PC-3 (cell line): ENCODE results near the gene PHKB. TPM values are rescaled to one million over a fixed set of nuclear protein-coding genes. Genes with fewer than 3 reads are reported as not detected.

Experiments
- ATAC-seq: fragments of 200-7000 bp; cut with Tn5 transposase; 2 replicates; pipeline ENCODE4 v1.9.1; 2020; ENCODE audit warnings: mild to moderate bottlenecking, moderate library complexity
- BruUV-seq: library from RNA; stranded (reverse); fragments of 400-500 nt; replicated peaks from 2 replicates; lab custom pipeline; 2021; lab: Mats Ljungman, UMichigan
- CTCF ChIA-PET: fragments of 300-600 bp; sonication (Branson Sonifier 250); formaldehyde crosslinking; loops from one replicate; lab custom pipeline; 2022; ENCODE audit warnings: antibody characterized with exemption; lab: Charles Lee
- POLR2A ChIA-PET: fragments of 300-600 bp; sonication (Branson Sonifier 250); formaldehyde crosslinking; loops from one replicate; lab custom pipeline; 2022; ENCODE audit warnings: antibody characterized with exemption; ENCODE audit not compliant: unreplicated experiment; lab: Charles Lee
- DNase-seq: peaks from one replicate; pipeline ENCODE4 v3.0.0-alpha.2; 2015
- H2AFZ ChIP-seq: fragments of 300-600 bp; sonication (generic); 2 replicates; pipeline ENCODE4 v1.6.0; 2016; ENCODE audit warnings: antibody characterized with exemption, low read length
- H3F3A ChIP-seq: fragments of 300-600 bp; sonication (generic); one replicate; pipeline ENCODE4 v1.6.0; 2017; ENCODE audit warnings: antibody characterized with exemption, low read length, control low read depth, mild to moderate bottlenecking; ENCODE audit not compliant: unreplicated experiment
- H3K27ac ChIP-seq: fragments of 300-600 bp; sonication (generic); 2 replicates; pipeline ENCODE4 v1.5.1; 2016; ENCODE audit warnings: mild to moderate bottlenecking, low read length
- H3K27me3 ChIP-seq: fragments of 300-600 bp; sonication (generic); 2 replicates; pipeline ENCODE4 v1.6.1; 2016; ENCODE audit warnings: low read length, mixed read lengths
- H3K36me3 ChIP-seq: fragments of 300-600 bp; sonication (generic); 2 replicates; pipeline ENCODE4 v1.6.1; 2016; ENCODE audit warnings: low read depth, mixed run types, low read length, mixed read lengths
- H3K4me1 ChIP-seq: fragments of 300-600 bp; sonication (generic); 2 replicates; pipeline ENCODE4 v1.5.1; 2016; ENCODE audit warnings: low read length; ENCODE audit not compliant: insufficient read depth
- H3K4me2 ChIP-seq: fragments of 300-600 bp; sonication (generic); 2 replicates; pipeline ENCODE4 v1.6.0; 2016; ENCODE audit warnings: low read length
- H3K4me3 ChIP-seq: fragments of 300-600 bp; sonication (generic); 2 replicates; pipeline ENCODE4 v1.5.1; 2016; ENCODE audit warnings: mild to moderate bottlenecking, low read length, mixed read lengths
- H3K79me2 ChIP-seq: fragments of 300-600 bp; sonication (generic); 2 replicates; pipeline ENCODE4 v1.6.1; 2017; ENCODE audit warnings: low read length, mixed read lengths
- H3K9ac ChIP-seq: fragments of 300-600 bp; sonication (generic); 2 replicates; pipeline ENCODE4 v1.6.0; 2016; ENCODE audit warnings: mild to moderate bottlenecking, low read length
- H3K9me2 ChIP-seq: fragments of 300-600 bp; sonication (generic); replicated peaks from 2 replicates; pipeline ENCODE4 v1.6.1; 2016; ENCODE audit warnings: mixed run types, low read length, mixed read lengths
- H3K9me3 ChIP-seq: fragments of 300-600 bp; sonication (generic); 2 replicates; pipeline ENCODE4 v1.6.1; 2016; ENCODE audit warnings: low read length, mixed read lengths
- H4K20me1 ChIP-seq: fragments of 300-600 bp; sonication (generic); 2 replicates; pipeline ENCODE4 v1.6.1; 2016; ENCODE audit warnings: low read length, mixed read lengths
- EZH2 ChIP-seq: fragments of 300-600 bp; sonication (generic); IDR thresholded peaks from one replicate; pipeline ENCODE4 v1.6.1; 2017; ENCODE audit warnings: antibody characterized with exemption, mild to moderate bottlenecking, low read length; ENCODE audit not compliant: unreplicated experiment
- EZH2phosphoT487 ChIP-seq: fragments of 300-600 bp; sonication (generic); IDR thresholded peaks from 2 replicates; pipeline ENCODE4 v1.6.1; 2018; ENCODE audit warnings: mild to moderate bottlenecking, antibody characterized with exemption, low read length, borderline replicate concordance
- intact Hi-C: fragments of 100-400 bp; cut with micrococcal nuclease; formaldehyde crosslinking; loops from 2 replicates; pipeline ENCODE4 v1.9.0; 2023
- total RNA-seq: library from RNA; depleted of rRNA; stranded (reverse); fragments of >200 nt; gene quantifications from 2 replicates; pipeline ENCODE4 v1.2.3, GENCODE V29; 2014
- TF ChIP-seq, protein P1 (sequence below): fragments of 300-600 bp; sonication (generic); conservative IDR thresholded peaks from 2 replicates; pipeline ENCODE4 v1.5.1; 2017; ENCODE audit warnings: antibody characterized with exemption, low read depth, mild to moderate bottlenecking, low read length

PHKB gene
- total RNA-seq, 1 experiment from 2014 or later: 31.8 TPM

DNA sequence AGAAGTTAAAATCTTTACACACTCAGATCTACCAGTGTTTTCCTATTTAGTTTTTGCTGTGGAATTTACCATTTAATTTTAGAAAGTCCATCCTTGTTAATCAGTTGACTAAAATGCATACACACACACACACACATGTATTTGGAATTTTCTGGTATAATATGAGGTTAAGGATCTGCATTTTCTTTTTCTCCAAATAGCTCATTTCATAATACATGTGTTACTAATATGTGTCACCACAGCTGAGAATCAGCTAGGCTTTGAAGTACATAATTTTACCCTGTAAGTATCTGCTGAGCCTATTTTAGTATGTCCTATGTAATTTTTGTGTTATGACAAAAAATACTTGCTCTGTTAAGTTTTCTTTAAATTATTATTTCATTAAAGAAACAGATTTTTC is 143.2 kb downstream of the PHKB start:
- Histone ChIP-seq H3K27ac (no peak overlapping the region), H3K79me2 (no peaks in the 10 kb centered on the region), H3K4me3 (no peak overlapping the region), H3K9ac (no peak overlapping the region), H3K9me3 (no peaks in the 10 kb centered on the region), H3K9me2 (no peaks in the 10 kb centered on the region), H2AFZ (no peak overlapping the region), H3K4me2 (no peak overlapping the region), H3K27me3 (no peaks in the 10 kb centered on the region), H3F3A (no peaks in the 10 kb centered on the region), H3K4me1 (no peaks in the 10 kb centered on the region), H4K20me1 (no peaks in the 10 kb centered on the region), H3K36me3 (no peaks in the 10 kb centered on the region)
- TF ChIP-seq EZH2 (no peak), EZH2phosphoT487 (no peak)
- TF ChIP-seq, protein P1, sequence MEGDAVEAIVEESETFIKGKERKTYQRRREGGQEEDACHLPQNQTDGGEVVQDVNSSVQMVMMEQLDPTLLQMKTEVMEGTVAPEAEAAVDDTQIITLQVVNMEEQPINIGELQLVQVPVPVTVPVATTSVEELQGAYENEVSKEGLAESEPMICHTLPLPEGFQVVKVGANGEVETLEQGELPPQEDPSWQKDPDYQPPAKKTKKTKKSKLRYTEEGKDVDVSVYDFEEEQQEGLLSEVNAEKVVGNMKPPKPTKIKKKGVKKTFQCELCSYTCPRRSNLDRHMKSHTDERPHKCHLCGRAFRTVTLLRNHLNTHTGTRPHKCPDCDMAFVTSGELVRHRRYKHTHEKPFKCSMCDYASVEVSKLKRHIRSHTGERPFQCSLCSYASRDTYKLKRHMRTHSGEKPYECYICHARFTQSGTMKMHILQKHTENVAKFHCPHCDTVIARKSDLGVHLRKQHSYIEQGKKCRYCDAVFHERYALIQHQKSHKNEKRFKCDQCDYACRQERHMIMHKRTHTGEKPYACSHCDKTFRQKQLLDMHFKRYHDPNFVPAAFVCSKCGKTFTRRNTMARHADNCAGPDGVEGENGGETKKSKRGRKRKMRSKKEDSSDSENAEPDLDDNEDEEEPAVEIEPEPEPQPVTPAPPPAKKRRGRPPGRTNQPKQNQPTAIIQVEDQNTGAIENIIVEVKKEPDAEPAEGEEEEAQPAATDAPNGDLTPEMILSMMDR: no peak
- BruUV-seq: no TSS peak
- intact Hi-C loops: no loop called here
- no peak for DNase-seq
- no peak for ATAC-seq
- ChIA-PET CTCF (no interaction called here), POLR2A (no interaction called here)

DNA sequence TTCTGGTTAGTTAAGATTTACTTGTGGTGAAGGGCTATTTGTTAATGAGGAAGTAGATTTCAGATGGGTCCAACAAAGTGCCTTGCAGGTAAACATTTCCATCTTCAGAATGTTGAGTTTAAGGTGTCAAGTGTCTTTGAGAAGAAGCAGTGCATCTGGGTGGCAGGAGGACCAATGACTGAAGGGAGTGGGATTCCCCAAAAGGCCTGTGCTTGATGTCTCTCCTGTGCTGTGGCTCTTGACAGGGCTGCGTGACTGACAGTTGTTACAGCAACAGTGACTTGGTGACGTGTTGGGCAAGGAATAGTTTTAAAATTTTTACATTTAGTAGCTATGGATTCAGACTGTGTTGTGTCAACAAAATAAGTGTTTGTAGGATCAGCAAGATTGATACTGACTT is 149.9 kb downstream of the PHKB start:
- intact Hi-C loops: no loop called here
- no peak overlapping the region for H3K27ac ChIP-seq
- DNase-seq (no peak), ATAC-seq (no peak)
- H3K79me2 ChIP-seq: no peaks in the 10 kb centered on the region
- ChIA-PET CTCF (no interaction called here), POLR2A (no interaction called here)
- H4K20me1 ChIP-seq: no peaks in the 10 kb centered on the region
- no peaks in the 10 kb centered on the region for H3F3A ChIP-seq
- TF ChIP-seq EZH2: no peak
- TF ChIP-seq, protein P1: no peak
- TF ChIP-seq EZH2phosphoT487: no peak
- H3K27me3 ChIP-seq: no peaks in the 10 kb centered on the region
- H3K4me2 ChIP-seq: no peak overlapping the region
- no peaks in the 10 kb centered on the region for H3K36me3 ChIP-seq
- H3K4me3 ChIP-seq: no peak overlapping the region
- H3K9ac ChIP-seq: no peak overlapping the region
- H3K9me2 ChIP-seq: no peaks in the 10 kb centered on the region
- BruUV-seq: no TSS peak
- no peaks in the 10 kb centered on the region for H3K4me1 ChIP-seq
- H3K9me3 ChIP-seq: no peaks in the 10 kb centered on the region
- H2AFZ ChIP-seq: no peak overlapping the region

DNA sequence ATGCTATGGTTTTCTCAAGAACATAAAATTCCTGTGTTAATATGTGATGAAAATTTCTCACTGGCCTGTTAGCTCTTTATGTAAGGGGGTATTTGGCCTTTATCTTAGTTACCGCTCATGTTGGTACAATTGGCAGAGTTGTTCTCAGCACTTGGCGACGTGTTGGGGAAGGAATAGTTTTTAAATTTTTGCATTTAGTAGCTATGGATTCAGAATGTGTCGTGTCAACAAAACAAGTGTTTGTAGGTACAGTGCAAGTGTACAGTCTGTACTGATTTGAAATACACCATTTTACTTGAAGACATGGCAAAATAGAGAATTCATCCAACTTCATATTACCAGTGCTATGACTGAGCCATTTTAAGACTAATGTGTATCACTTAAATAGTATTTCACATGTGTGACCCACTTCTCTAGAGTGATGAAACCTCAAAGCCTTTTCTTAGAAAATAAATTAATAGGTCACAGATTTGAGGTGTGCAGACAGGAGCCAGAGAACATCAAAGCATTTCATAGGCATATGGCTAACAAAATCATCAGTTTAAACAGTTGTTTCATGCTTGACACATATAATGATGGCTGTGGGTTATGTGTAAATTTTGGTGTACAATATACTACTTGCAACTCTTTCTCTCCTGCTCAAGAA is 150.8 kb downstream of the PHKB start:
- no TSS peak for BruUV-seq
- Histone ChIP-seq H3K9ac (no peak overlapping the region), H2AFZ (no peak overlapping the region), H4K20me1 (no peaks in the 10 kb centered on the region), H3K27ac (no peak overlapping the region), H3K36me3 (no peaks in the 10 kb centered on the region), H3K27me3 (no peaks in the 10 kb centered on the region), H3K9me3 (no peaks in the 10 kb centered on the region), H3K9me2 (no peaks in the 10 kb centered on the region), H3K4me3 (no peak overlapping the region), H3K4me1 (no peaks in the 10 kb centered on the region), H3F3A (no peaks in the 10 kb centered on the region), H3K4me2 (no peak overlapping the region), H3K79me2 (no peaks in the 10 kb centered on the region)
- intact Hi-C loops: no loop called here
- DNase-seq (no peak), ATAC-seq (no peak)
- POLR2A ChIA-PET: no interaction called here
- TF ChIP-seq EZH2phosphoT487: no peak
- no peak for TF ChIP-seq EZH2
- TF ChIP-seq, protein P1: no peak
- CTCF ChIA-PET: no interaction called here
